DLD1 (cell line): ENCODE results near the gene PRDM7.

Experiments
- in situ Hi-C: cut with HindIII; loops from 2 replicates; pipeline ENCODE4 v1.10.0; 2017; ENCODE audit warnings: low sequenced_read_pairs

The PRDM7 gene

DNA sequence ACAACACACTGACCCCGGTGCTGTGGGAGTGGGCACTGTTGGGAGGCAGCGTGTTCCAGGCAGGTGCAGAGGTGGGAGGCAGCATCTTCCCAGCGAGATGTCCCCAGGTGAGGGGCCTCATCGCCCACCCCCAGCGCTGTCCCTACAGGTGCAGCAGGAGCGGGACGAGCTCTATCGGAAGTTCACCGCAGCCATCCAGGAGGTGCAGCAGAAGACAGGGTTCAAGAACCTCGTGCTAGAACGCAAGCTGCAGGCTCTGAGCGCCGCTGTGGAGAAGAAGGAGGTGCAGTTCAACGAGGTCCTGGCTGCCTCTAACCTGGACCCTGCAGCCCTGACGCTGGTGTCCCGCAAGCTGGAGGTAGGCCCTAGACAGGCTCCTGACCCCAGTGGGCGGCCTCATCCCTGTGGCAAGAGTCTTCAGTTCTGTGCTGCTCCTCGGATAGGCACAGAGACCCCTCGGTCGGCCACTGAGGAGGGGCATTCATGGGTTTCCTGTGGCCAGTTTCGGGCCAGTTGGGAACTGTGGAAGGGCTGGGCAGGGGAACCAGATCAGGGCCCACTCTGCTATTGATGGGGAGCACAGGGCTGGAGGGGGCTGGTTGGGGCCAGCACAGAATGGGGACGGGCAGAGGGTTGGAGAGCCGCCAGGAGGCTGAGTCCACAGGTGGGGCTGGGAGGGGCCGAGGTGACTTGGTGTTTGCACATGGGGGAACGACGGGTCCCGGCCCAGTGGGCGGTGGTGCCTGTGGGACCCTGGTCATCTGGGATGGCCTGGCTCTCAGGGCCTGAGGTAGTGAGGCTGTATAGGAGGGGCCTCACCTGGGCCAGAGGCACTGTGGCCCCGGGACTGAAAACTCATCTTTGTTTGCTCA is 36.7 kb downstream of the PRDM7 start:
- in situ Hi-C loops: loop anchor here (10.0 kb wide), 1 partner anchor 326 kb away; no protein-coding TSS in a partner anchor

DNA sequence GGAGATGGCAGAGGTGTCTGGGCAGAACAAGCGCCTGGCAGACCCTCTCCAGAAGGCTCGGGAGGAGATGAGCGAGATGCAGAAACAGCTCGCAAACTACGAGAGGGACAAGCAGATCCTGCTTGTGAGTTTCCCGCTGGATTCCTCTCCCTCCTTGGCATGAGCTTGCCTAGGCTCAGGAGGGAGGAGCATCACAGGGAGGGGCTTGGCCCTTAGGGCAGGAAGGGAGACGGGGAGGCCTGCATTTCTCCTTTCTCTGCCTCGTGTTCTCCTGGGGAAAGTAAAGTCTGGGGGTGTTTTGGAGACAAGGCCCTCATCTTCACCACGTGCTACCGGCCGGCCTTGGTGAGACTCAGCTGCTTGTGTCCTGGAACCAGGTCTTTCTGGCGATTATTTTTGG is 39.9 kb downstream of the PRDM7 start:
- in situ Hi-C loops: no loop called here

DNA sequence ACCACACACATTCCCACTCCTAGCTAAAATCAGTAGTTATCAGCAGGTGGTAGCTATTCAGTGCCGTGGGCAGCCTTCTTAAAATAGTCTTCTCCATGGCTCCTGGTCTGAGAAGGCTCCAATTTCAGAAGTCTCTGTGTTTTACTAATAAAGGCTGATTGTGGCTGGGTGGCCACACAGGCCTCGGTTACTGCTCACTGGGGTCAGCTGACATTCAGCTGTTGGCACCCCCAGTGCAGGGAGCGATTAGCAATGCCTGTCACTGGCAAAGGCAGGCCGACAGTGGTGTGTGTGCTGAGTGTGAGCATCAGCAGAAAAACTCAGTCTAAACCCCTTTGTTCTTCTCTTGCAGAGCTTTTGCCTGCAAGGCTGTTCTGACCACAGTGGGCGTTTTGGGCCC is 41.2 kb downstream of the PRDM7 start:
- in situ Hi-C loops: no loop called here

DNA sequence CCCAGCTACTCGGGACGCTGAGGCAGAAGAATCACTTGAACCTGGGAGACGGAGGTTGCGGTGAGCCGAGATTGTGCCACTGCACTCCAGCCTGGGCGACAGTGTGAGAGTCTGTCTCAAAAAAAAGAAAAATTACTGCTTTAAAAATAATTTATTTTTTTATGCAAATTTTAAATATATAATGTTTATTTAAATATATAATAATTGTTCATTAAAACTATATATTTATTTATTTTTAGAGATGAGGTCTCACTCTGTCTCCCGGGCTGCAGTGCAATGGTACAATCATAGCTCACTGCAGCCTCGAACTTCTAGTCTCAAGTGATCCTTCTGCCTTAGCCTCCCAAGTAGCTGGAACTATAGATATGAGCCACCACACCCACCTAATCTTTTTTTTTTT is 42.6 kb downstream of the PRDM7 start:
- in situ Hi-C loops: no loop called here

DNA sequence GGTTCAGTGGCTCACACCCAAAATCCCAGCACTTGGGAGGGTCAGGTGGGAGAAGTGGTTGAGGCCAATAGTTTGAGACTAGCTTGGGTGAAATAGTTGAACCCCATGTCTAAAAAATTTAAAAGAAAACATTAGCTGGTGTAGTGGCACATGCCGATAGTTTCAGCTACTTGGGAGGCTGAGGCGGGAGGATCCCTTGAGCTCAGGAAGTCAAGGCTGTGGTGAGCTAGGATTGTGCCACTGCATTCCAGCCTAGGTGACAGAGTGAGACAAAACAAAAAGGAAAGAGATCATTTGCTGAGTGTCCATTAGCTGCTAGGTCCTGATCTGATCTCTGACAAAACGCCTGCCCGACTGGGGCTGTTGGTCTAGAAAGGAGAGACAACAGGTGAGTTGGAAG is 43.7 kb downstream of the PRDM7 start:
- in situ Hi-C loops: no loop called here

DNA sequence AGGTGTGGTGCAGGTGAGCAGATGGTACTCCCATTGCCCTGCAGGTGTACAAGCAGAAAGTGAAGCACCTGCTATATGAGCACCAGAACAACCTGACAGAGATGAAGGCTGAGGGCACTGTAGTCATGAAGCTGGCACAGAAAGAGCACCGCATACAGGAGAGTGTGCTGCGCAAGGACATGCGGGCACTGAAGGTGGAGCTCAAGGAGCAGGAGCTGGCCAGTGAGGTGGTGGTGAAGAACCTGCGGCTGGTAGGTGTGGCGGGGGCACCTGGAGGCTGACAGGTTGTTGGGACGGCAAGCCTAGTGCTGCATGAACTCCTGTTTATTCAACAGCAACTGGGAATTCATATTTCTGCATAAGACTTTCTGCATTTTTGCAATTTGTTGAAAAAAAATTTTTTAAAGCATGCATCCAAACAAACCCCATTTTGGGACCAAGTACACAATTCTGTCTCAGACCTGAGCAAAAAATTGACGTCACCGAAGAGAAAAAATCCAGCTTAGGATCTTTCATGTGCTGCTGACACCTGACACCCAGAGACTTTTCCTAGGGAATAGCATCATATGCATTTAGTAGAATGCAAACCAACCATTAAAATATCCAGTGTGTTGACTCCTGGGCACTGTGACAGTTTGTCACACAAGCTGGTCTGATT is 44.3 kb downstream of the PRDM7 start:
- in situ Hi-C loops: no loop called here

DNA sequence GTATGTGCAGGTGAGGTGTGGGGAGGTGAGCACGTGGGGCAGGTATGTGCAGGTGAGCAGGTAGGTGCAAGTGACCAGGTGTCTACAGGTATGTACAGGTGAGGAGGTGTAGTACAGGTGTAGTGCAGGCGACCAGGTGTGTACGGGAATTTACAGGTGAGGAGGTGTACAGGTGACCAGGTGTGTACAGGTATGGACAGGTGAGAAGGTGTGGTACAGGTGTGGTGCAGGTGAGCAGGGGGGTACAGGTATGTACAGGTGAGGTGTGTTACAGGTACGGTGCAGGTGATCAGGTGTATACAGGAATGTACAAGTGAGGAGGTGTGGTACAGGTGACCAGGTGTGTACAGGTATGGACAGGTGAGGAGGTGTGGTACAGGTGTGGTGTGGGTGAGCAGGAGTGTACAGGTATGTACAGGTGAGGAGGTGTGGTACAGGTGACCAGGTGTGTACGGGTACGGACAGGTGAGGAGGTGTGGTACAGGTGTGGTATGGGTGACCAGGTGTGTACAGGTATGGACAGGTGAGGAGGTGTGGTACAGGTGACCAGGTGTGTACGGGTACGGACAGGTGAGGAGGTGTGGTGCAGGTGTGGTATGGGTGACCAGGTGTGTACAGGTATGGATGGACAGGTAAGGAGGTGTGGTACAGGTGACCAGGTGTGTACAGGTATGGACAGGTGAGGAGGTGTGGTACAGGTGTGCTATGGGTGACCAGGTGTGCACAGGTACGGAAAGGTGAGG is 45.0 kb downstream of the PRDM7 start:
- in situ Hi-C loops: no loop called here

DNA sequence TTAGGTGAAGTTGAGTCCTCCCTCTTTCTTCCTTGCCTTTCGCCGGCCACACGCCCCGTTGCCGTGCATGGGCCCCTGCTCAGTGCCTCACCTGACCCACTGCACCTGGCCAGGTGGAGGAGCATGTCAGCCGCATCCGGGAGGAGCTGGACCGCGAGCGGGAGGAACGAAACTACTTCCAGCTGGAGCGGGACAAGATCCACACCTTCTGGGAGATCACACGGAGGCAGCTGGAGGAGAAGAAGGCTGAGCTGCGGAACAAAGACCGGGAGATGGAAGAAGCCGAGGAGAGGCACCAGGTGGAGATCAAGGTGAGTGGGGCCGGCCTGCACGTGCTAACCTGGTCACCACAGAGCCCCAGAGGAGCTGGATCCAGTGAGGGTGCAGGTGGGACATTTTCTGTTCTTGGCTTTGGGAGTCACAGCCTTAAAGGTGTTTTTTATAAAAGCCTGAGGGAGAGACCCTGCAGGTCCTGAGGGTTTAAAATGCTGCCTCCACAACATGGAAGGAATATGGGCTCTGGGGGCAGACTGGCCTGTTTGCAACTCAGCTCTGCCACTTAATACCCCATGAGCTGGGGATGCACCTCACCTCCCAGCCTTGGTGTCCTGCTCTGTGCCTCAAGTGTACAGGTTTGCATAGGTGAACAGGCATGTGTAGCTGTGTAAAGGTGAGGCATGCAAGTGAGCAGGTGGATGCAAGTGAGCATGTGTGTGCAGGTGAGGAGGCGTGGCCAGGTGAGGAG is 45.8 kb downstream of the PRDM7 start:
- in situ Hi-C loops: no loop called here

DNA sequence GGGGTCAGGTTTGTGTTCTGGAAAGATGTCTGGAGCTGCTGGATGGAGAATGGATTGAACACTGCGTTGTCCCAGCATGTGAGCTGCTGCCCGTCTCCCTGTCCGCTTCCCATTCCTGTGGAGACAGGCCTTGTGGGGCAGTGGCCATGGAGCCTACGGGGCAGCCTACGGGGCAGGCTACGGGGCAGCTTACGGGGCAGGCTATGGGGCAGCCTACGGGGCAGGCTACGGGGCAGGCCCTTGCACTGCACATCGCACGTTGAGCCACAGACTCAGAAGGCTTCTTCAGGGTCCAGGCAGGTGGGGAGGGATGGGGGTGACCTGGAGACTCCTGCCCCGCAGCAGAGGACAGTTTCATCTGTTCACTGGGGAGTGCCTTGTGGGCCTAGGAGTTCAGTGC is 48.1 kb downstream of the PRDM7 start:
- in situ Hi-C loops: no loop called here

DNA sequence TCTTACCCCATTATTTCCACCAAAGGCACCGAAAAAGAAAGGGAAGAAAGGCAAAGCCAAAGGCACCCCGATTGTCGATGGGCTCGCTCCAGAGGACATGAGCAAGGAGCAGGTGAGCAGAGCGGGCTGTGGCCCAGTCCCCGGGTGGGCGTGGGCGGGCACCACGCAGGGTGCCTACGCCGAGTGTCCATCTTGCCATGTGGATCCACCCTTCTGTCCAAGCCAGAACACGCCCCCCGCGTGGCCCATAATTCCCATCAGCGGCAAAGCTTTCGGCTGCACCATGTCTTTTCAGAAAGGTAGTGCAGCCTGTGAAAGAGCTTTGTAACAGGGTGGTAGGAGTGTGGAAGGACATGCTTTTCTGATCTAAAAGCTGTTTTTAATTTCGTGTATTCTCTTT is 49.5 kb downstream of the PRDM7 start:
- in situ Hi-C loops: no loop called here

DNA sequence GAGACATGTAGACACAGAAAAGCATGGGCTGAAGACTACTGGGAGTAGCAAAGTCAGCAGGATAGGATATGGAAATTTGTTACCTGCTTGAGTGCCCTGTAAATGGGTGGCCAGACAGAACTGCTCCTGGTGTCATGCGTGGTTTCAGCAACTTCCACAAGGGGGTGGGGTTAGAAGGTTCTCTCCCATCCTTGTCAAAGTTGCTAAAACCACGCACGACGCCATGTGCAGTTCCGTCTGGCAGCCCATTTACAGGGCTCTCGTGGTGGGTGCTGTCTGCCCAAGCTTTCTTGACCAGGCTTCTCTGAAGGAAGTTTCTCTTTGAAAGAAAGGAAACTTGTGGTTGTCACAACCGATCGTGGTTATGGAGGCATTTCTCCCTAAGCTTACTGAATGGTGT is 51.0 kb downstream of the PRDM7 start:
- in situ Hi-C loops: no loop called here

DNA sequence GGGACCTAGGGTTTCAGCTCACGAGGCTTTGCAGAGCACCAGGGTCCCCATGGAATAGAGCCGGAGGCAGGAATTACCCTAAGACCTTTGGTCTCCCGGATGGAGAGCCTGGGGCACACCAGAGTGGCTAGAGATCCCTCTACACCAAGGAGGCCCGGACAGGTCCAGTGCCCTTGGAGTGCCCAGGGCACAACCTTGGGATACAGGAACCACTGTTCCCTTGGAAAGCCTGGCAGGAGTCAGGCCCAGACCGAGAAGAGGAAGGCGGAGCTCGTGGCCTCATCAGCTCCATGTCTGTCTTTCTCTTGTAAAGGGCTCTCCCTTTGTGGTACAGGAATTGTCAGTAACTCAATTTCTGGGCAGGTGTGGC is 54.1 kb downstream of the PRDM7 start:
- in situ Hi-C loops: no loop called here

DNA sequence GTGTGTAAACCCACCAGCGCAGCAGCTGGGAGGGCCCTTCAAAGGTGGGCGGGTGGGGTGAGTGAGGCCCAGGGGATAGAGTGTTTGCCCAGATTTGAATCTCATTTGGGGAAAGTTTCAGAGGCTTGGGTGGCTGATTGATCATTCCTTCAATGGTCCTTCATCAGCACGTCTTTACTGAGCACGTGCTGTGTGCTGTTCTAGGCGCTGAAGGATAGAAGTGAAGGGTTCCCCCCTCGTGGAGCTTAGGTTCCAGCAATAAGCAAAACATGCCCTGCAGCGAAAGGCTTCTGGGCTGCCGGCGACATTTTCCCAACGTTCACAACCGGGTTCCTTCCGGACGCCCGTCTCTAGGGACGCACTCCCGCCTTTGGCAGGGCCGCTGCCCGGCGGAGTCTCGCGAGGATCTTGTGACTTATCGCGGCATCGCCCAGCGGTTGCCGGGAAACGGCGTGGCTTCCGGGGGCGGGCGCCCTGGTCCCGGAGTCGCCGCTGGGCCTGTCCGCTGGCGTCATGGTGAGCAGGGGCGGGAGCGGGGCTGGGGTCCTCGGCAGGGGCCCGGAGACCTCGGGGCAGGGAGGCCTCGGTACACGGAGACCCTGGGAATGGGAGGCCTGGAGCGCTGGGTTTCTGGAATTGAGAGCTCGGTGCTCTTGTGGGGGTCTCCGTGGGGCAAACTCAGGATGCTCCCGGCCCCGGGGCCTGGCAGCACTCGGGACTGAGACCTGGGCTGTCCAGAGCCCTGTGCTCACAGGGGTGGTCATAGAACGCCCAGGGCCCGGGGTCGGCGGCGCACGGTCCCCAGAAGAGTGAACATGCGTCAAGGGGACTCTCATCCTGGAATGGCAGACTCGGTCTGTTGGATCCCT is 54.7 kb downstream of the PRDM7 start:
- in situ Hi-C loops: no loop called here

DNA sequence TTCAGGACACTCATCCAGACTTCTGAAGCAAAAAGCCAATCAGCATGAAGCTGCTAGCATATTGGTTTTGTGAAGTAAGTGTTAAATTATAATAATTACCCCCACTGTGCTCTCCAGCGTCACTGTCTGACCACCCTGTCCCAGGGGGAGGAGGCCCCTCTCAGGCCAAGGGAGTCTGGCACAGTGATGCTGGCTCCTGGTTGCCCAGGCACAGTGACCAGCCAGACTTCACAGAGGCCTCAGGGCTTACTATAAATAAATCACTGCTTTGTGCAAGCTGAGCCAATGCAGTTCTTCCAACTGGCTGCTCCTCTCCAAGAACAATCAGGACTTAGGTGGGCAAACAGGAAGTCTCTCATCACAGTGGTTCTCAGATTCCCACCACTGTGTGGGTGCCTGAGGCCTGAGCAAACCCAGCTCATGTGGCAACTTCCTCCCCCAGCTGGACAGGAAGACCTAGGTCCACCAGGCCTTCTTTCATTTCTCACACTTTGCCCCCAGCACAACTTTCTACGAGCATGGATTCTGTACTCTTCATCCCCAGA is 56.2 kb downstream of the PRDM7 start:
- in situ Hi-C loops: no loop called here

DNA sequence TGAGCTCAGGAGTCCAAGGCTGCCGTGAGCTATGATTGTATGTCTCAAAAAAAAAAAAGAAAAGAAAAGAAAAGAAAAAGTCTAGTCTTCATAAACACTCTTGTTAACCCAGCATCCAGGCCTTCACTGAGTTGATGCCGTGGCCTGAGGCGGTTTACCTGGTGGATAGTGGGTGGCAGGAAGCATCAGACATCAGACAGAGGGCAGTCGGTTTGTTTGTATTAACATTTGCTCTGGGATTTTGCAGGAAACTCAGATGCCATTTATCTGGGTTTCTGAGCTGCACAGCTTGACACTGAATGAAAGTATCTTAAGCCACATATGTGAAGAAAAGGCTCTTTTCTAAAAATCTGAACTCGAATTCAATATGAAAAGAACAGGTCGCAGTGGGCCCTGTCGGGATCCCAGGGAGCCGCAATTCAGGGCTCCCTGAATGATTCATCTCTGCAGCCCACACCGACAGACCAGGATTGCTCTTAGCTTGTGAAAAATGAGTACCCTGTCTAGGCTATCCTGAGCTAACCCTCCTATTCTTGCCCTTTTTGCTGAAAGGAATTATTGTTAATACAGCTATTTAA is 56.8 kb downstream of the PRDM7 start:
- in situ Hi-C loops: no loop called here

DNA sequence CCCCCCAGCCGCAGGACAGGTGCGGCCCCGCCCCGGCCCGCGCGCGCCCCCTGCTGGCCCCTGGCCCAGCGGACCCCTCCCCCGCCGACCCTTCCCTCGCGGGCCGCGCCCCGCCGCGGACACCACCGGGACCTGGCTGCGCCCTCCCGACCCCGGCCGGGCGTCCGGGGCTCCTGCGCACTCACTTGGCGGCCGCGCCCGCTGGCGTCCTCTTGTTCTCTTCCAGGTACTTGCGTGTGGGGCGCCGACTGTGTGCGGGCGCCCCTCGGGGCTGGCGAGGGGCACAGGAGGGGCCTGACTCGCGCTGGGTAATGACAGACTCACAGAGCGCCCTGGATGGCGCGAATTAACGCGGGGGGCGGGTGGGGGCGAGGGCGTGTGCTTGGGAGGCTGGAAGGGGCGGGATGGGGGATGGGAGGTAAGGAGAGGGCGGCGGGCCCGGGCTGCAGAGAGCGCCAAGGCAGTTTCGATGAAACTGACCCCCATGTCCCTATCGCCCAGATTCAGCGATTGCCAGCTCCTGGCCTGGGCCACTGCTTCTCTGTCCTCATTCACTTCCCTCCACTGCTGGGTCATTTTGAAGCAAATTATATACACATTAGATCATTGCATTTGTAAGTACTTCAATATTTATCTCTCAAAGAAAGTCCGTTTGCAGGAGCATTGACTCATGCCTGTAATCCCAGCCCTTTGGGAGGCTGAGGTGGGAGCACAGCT is 57.4 kb downstream of the PRDM7 start:
- in situ Hi-C loops: no loop called here

DNA sequence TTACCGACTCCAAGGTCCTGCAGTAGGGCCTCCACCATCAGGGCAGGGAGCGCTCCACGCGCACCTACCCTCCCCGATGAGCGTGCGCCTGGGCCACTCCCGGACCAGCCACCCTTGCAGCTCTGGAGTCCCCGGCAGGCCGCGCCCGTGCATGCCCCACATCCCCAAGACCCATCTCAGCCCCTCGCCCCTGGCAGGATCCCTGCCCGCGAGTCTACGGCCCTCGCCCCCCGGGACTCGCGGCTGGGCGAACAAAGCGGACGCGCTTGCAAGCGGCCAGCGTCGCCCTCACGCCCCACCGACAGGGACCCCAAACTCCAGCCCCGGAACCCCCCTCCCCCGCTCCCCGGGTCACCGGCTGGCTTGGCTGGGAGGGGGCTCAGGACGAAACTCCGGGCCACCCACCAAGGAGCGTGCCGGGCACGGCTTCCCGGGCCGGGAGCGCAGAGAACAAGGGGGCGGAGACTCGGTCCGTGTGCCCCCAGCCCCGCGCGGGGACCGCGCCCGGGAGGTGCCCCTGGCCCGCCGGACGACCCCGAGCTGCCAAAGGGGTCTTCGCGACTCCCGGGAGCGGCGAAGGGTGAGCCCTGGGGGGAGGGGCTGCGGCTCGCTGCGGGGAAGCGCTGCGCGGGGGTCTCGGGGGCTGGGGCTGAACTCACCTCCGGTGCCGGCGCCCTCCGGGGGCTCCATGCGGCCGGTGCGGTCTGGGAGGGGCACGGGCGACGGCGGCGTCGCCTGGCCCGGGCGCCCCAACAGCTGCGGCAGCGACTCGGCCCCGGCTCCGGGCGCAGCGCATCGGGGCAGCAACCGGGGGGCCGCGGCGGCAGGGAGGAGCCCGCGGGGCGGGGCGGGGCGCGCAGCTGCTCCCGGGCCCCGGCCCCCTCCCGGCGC is 58.2 kb downstream of the PRDM7 start, which contains the start of gene DBNDD1:
Gene DBNDD1 (minus strand): TSS at position 805 of the 891 bp plus-strand sequence. CDS start 115 bp downstream, at position 690.
- in situ Hi-C loops: no loop called here

DNA sequence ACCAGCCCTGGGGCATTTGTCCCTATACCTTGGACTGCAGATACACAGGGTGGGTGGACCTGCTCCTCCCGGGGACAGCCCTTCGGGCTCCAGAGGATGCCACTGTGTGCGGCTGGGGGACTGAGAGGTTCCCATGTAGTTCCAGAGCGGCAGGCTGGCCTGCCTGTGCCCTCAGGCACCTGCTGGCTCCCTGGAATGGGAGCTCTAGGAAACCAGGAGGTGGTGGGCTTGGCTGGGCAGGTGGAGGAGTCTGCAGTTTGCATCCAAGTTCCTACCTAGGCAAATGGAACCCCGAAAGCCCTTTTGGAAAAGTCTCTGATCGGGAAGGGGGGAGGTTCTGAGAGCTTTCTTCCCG is 58.9 kb downstream of the PRDM7 start:
- in situ Hi-C loops: no loop called here
